ENCODE measurements around the gene PRKCE. TPM values are rescaled to one million over a fixed set of nuclear protein-coding genes. Genes with fewer than 3 reads are reported as not detected.
A peak's percentile ranks its signal among the peaks of the same experiment; 100 is the strongest.

Gene PRKCE
- total RNA-seq, 1 donor from 2014 or later, result 4.6 TPM

DNA sequence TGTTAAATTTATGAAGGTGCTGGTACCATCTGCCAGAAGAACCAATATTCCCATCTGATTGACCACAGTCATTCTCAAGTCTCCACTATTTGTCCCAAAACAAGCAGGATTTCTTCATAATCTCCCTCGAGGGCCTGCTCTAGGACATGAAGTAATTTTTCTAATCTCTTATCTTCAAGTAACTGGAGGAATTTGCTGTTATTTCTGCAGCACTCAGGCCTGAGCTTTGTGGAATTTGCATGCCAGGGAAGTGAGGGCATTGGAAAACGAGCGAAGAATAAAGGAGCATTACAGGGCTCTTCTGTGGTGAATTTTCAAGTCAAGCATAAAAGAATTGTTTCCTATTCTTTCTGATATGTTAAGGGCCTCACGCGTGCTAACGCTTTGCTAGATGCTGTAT, 484.5 kb downstream of the PRKCE start:
- DNase-seq (ENCODE audit: low spot score in 2 of 2), result peak in 1 of 2 donors; percentile 84
- H3K9me3 ChIP-seq, result no peaks in the 10 kb centered on the region
- no peak overlapping the region for H3K4me3 ChIP-seq
- no peaks in the 10 kb centered on the region for H3K27me3 ChIP-seq
- intact Hi-C loops (cut with DNase I), result loop anchor here (2.0 to 5.0 kb wide), 2 partner anchors 29 to 39 kb away; no protein-coding TSS in a partner anchor
- peaks cover 9 to 50% of the 10 kb centered on the region in 2 donors for H3K4me1 ChIP-seq
- H3K36me3 ChIP-seq, result no peaks in the 10 kb centered on the region
- no peak for TF ChIP-seq CTCF (IDR thresholded peaks at IDR 0.05)
- peak overlapping the region; percentile 82 to 89 for H3K27ac ChIP-seq

DNA sequence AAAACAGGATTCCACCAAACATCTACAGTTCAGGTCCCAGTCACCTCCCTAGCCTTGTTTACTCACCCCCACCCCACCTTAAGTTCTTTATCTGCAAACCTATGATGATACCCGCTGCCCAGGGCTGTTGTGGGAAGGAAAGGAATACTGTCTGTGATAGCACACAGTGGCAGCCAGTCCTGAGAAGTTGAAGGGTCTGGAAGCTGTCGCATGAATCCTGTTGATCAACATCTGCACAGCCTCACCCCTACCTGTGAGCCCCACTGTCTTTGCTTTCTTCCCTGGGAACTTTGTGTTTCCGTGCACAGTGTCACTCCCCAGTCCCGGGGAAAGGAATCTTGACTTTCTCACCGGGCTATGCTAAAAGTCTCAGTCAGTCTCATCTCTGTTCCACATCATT, 485.0 kb downstream of the PRKCE start:
- H3K36me3 ChIP-seq, result no peaks in the 10 kb centered on the region
- no peaks in the 10 kb centered on the region for H3K27me3 ChIP-seq
- peaks cover 9 to 49% of the 10 kb centered on the region in 2 donors for H3K4me1 ChIP-seq
- peak in 1 of 2 donors; percentile 52 for DNase-seq (ENCODE audit: low spot score in 2 of 2)
- no peak overlapping the region for H3K4me3 ChIP-seq
- TF ChIP-seq CTCF (IDR thresholded peaks at IDR 0.05), result no peak
- H3K27ac ChIP-seq, result peak overlapping the region; percentile 82 to 89
- H3K9me3 ChIP-seq, result no peaks in the 10 kb centered on the region
- intact Hi-C loops (cut with DNase I), result loop anchor here (2.0 to 5.0 kb wide), 2 partner anchors 28 to 39 kb away; no protein-coding TSS in a partner anchor

DNA sequence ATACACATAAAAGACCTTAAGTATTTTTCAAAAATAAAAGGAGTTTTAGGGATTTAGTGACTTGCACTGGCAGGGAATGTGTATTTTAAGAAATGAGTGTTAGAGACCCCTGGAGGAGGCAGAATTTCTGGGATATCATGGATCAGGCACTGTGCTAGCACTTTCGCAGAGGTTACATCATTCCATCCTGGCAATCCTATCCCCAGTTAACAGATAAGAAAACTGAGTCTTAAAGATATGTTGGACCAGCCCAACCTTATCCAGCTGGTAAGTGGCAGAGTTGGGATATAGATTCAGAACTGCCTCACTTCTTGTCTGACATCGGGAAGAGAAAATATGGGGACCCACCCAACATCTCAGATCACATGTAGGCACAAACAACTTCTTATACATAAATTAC, 485.5 kb downstream of the PRKCE start:
- H3K4me1 ChIP-seq, result peaks cover 9 to 49% of the 10 kb centered on the region in 2 donors
- no peaks in the 10 kb centered on the region for H3K9me3 ChIP-seq
- no peak overlapping the region for H3K4me3 ChIP-seq
- DNase-seq (ENCODE audit: low spot score in 2 of 2), result no peak
- no peaks in the 10 kb centered on the region for H3K36me3 ChIP-seq
- H3K27me3 ChIP-seq, result no peaks in the 10 kb centered on the region
- H3K27ac ChIP-seq, result peak overlapping the region; percentile 82 to 89
- no peak for TF ChIP-seq CTCF (IDR thresholded peaks at IDR 0.05)
- intact Hi-C loops (cut with DNase I), result loop anchor here (2.0 to 5.0 kb wide), 2 partner anchors 28 to 40 kb away; no protein-coding TSS in a partner anchor

- Histone ChIP-seq H3K4me1 (no peaks in the 10 kb centered on the region), H3K9me3 (no peaks in the 10 kb centered on the region), H3K36me3 (no peaks in the 10 kb centered on the region), H3K27me3 (no peaks in the 10 kb centered on the region), H3K4me3 (no peak overlapping the region), H3K27ac (no peak overlapping the region)
- DNase-seq (ENCODE audit: low spot score in 2 of 2), result peak in 1 of 2 donors; percentile 52
- intact Hi-C loops (cut with DNase I), result no loop called here
- no peak for TF ChIP-seq CTCF (IDR thresholded peaks at IDR 0.05)
Observed at GRCh38 chr2:46142546-46143428, 491.3 kb downstream of the PRKCE start.

GRCh38 chr2:46143429-46144132, 492.1 kb downstream of the PRKCE start:
- TF ChIP-seq CTCF (IDR thresholded peaks at IDR 0.05), result no peak
- no peaks in the 10 kb centered on the region for H3K36me3 ChIP-seq
- H3K4me3 ChIP-seq, result no peak overlapping the region
- no peaks in the 10 kb centered on the region for H3K9me3 ChIP-seq
- DNase-seq (ENCODE audit: low spot score in 2 of 2), result peak in 1 of 2 donors; percentile 48
- intact Hi-C loops (cut with DNase I), result no loop called here
- H3K27me3 ChIP-seq, result no peaks in the 10 kb centered on the region
- no peak overlapping the region for H3K27ac ChIP-seq
- no peaks in the 10 kb centered on the region for H3K4me1 ChIP-seq

Data from ascending aorta (tissue), 2 donors.